ENCODE results near the gene EXTL1. TPM values are rescaled to one million over a fixed set of nuclear protein-coding genes. Genes with fewer than 3 reads are reported as not detected.

EXTL1 gene
- total and polyA plus RNA-seq, 2 donors (not counting 3 experiments of a cell fraction or from before 2014, with no cell fraction given): not detected

- BruUV-seq (replicated peaks): no TSS peak
- FAIRE-seq: no peak
- dilution Hi-C loops (cut with MboI; ENCODE audit: extremely low pct_ligation_motif_present, low sequenced_read_pairs): no loop called here
- H3K4me1 ChIP-seq (ENCODE audit: control insufficient read depth, extremely low read depth, insufficient read depth, low read length): no peaks in the 10 kb centered on the region
- H3K9ac ChIP-seq (replicated peaks; ENCODE audit: extremely low read depth, insufficient read depth, low read length): no peak overlapping the region
- H3K27ac ChIP-seq (ENCODE audit: insufficient read depth, low read depth, low read length): no peak overlapping the region
- no peaks in the 10 kb centered on the region for H3K79me2 ChIP-seq (ENCODE audit: control insufficient read depth, insufficient read depth, low read length)
- TF ChIP-seq POLR2AphosphoS5 (IDR thresholded peaks at IDR 0.05; ENCODE audit: insufficient read depth, low read depth, low read length) (no peak), GATA2 (IDR thresholded peaks at IDR 0.05; ENCODE audit: insufficient read depth, insufficient read length, low read depth, low read length) (no peak), EZH2 (IDR thresholded peaks at IDR 0.05; ENCODE audit: borderline replicate concordance, low read depth, low read length, severe bottlenecking) (no peak), JUN (IDR thresholded peaks at IDR 0.05; ENCODE audit: borderline replicate concordance, insufficient read depth, insufficient read length, low read depth) (no peak), MYC (IDR thresholded peaks at IDR 0.05; ENCODE audit: low read depth, low read length) (no peak), FOS (IDR thresholded peaks at IDR 0.05; ENCODE audit: borderline replicate concordance, insufficient read depth, low read length) (no peak), POLR2A (IDR thresholded peaks at IDR 0.05; ENCODE audit: low read depth, low read length) (no peak)
- TF ChIP-seq, protein P1, sequence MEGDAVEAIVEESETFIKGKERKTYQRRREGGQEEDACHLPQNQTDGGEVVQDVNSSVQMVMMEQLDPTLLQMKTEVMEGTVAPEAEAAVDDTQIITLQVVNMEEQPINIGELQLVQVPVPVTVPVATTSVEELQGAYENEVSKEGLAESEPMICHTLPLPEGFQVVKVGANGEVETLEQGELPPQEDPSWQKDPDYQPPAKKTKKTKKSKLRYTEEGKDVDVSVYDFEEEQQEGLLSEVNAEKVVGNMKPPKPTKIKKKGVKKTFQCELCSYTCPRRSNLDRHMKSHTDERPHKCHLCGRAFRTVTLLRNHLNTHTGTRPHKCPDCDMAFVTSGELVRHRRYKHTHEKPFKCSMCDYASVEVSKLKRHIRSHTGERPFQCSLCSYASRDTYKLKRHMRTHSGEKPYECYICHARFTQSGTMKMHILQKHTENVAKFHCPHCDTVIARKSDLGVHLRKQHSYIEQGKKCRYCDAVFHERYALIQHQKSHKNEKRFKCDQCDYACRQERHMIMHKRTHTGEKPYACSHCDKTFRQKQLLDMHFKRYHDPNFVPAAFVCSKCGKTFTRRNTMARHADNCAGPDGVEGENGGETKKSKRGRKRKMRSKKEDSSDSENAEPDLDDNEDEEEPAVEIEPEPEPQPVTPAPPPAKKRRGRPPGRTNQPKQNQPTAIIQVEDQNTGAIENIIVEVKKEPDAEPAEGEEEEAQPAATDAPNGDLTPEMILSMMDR (IDR thresholded peaks at IDR 0.05; ENCODE audit: extremely low read depth in 1 of 2, insufficient read depth in 1 of 2, low read depth in 1 of 2, low read length in 2 of 2): no peak
- TF ChIP-seq, protein P2, sequence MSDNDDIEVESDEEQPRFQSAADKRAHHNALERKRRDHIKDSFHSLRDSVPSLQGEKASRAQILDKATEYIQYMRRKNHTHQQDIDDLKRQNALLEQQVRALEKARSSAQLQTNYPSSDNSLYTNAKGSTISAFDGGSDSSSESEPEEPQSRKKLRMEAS (IDR thresholded peaks at IDR 0.05; ENCODE audit: insufficient read depth, insufficient read length): no peak
- intact Hi-C loops (cut with micrococcal nuclease): no loop called here
- peaks cover 42 to 46% of the 10 kb centered on the region in 2 experiments for H3K27me3 ChIP-seq (ENCODE audit: control insufficient read depth in 2 of 2, insufficient read depth in 2 of 2, low read length in 2 of 2)
- DNase-seq (ENCODE audit: low read depth, low spot score): no peak
- H3K36me3 ChIP-seq (ENCODE audit: control insufficient read depth in 2 of 2, extremely low read depth in 1 of 2, insufficient read depth in 2 of 2, low read length in 2 of 2): no peaks in the 10 kb centered on the region
- H3K9me1 ChIP-seq (replicated peaks; ENCODE audit: control insufficient read depth, extremely low read depth, insufficient read depth, low read length): no peaks in the 10 kb centered on the region
- H3K4me3 ChIP-seq (replicated peaks in 1 of 3; ENCODE audit: insufficient read depth in 1 of 3, low read depth in 1 of 3, low read length in 3 of 3): no peak overlapping the region
- no peak overlapping the region for H3K4me2 ChIP-seq (ENCODE audit: insufficient read depth, low read length)
- H3K9me3 ChIP-seq (replicated peaks; ENCODE audit: control insufficient read depth, insufficient read depth, low read length): no peaks in the 10 kb centered on the region
- H4K20me1 ChIP-seq (replicated peaks; ENCODE audit: control insufficient read depth, extremely low read depth, insufficient read depth, low read length): no peaks in the 10 kb centered on the region
- CTCF ChIA-PET: interaction anchor here (0.8 to 2.9 kb wide), 6 partner anchors 8 to 278 kb away, joined by 3 to 11 read pairs (median 4); no protein-coding TSS in a partner anchor
- POLR2A ChIA-PET: no interaction called here
- no peak overlapping the region for H2AFZ ChIP-seq (ENCODE audit: low read depth, low read length)
Observed at GRCh38 chr1:26043765-26044164, 22.2 kb downstream of the EXTL1 start.
